NCI-H510A (cell line): ENCODE measurements around the gene CST2.
"Not testable (repeated sequence)": the region's sequence is repeated elsewhere in the genome, so short reads cannot be mapped to it uniquely, and the experiment has no call there.

ENCODE experiments used
- DNase-seq: peaks from one replicate; lab custom pipeline; 2025; lab: John Stamatoyannopoulos, UW

CST2 gene, protein sequence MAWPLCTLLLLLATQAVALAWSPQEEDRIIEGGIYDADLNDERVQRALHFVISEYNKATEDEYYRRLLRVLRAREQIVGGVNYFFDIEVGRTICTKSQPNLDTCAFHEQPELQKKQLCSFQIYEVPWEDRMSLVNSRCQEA

DNA sequence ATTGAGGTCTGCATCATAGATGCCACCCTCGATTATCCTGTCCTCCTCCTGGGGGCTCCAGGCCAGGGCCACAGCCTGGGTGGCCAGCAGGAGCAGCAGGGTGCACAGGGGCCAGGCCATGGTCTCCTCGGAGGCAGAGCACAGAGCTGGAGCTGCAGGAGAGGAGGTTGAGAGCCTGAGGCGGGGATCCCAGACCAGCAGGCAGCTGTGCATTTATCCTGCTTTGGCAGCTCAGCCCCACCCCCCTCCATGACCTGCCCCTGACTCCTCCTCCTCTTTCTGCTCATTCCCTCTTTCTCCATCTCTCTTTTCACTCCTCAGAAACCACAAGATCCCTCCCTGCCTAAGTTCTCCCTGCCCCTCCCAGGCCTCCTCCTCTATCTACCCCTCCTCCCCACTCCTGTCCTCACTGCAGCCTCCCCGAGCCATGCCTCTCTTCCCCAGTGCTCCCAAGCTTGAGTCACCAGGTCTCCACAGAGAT lies at the start of gene CST2:
Gene CST2 (minus strand): TSS at position 189 of the 481 bp plus-strand sequence. CDS start 69 bp downstream, at position 120.
- DNase-seq = no peak

DNA sequence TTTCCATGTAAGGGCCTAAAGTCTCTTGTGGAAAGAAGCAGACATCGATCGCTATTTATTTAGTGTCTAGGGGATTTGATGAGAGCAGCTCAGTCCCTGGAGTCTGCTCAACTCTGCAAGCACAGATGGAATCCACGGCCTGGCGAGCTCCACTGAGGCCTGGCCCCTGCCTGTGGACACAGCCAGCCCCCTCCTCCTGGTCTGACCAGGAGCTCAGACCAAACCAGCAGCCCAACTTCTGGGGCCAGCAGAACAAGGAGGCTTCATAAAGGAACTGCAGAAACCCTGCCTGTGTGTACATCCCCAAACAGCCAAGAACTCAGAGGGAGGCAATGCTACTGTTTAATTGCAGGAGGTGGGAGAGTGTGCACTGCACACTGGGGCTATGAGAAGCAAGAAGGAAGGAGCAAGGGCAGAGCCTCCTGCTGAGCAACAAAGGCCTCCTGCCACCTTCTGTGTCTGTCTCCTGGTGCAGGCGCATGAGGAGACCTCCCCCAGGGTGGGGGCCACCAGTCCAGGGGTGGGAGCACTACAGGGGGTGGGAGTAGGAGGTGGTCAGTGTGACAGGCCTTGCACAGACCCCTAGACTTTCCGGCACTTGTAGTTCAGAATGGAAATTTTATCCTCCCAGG lies 49.2 kb upstream of the CST2 start:
- DNase-seq = no peak

DNA sequence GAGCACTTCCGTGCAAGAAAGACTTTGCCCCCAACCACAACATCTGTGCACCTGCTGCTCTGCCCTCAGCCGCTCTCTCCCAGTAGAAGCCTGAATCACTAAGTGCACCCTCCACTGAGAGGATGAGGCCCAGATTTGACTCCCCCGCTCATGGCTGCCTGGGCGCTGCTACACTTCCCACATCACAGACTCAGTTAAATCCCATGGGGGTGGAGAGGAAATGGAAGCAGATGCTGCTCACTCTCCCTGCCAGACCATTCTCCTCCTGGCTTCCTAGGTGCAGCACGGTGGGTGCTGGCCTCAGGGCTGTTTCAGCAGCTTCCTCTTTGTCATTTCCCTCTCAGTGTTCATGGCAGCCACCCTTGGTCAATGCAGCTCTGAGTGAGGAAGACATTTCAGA lies 48.2 kb upstream of the CST2 start:
- no peak for DNase-seq

DNA sequence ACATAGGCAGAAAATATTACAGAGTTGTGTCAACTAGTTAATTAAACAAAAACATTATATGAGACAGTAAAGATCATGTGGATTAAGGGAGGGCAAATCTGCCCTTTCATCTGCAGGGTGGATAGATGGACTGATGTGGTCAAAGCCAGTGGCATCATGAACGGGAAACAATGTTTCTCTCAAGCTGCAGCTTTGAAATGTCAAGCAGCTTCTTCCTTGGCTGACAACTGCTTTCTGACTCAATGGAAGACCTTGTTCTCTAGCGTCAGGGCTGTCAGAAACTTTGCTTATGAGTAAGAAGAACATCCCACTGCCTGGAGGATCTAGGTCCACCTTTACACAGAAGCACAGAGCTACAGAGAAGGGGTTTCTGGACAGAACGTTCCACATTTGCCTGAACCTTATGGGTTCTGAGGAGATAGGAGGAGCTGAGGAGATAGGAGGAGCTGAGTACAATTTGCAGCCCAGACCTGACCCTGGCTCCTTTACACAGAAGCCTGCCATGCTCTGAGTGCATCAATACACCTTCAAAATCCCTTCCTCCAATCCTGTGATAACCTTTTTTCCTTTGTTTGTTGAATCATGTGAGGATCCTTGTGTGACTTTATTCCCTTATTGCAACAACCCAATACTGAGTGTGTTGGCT lies 47.0 kb upstream of the CST2 start:
- DNase-seq = no peak

DNA sequence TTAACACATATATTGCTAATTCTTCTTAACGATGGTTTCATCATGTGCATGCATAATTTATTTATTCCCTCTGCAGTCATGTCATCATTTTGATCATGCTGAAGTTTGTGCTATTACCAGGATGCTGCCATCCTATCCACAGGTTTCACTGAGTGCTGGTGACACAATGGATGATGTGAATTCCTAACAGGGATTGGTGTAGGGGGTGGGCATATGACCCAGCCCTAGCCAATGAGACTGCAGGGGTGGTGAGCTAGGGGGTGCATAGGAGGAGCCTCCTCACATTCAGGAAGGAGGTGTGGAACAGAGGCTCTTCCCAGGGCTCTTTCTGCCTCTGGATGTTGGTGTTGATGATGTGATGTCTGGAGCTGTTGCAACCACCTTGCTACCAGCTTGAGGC lies 45.5 kb upstream of the CST2 start:
- DNase-seq = no peak

DNA sequence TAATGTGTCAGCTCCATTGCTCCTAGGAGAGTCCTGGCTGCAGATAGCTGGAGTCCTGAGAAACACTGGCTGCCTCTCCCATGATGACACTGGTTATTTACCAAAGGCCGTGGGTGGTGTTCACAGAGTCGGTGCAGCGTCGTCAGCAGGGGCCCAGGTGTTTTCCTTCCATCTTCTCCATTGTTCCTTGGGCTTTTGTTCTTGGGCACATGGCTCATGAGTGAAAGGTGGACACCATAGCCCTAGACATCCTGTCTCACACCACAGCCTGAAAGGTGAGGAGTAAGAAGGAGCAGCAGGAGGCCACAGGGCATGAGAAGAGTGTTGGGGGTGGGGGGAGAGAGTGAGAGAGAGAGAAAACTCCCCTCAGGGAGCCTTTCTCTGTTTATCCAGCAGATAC lies 43.9 kb upstream of the CST2 start:
- DNase-seq = no peak

DNA sequence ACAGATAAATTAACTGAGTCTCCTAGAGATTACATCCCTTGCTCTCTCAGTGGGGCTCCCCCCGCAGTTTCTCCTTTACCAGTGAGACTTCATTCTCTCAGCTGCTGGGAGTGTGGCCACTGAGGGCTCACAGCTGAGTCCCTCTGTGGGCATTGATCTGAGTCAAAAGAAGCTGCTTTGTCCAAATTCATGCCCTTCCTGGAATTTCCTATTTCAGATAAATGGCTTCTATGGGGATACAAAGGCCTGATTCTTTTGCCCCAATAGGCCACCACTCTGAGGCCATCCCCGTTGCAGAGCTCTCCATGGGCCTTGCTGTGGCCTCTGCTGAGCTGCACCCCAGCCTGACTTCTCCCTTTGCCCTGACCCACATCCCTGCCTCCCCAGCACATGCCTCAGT lies 43.0 kb upstream of the CST2 start:
- no peak for DNase-seq

DNA sequence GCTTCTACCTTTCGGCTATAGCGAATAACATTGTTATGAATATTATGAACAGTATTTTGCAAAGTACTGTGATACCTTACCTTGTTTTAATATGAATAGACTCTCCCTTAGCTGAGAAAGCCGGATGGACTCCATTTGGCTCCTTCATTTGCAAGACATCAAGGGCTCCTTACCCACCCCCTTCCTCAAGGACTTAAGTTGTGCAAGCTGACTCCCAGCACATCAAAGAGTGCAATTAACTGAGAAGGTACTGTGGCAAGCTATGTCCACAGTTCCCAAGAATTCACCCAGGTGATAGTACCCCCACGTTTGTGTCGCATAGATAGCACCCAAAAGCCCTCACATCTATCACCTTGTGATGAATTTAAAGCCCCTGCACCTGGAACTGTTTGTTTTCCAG lies 41.8 kb upstream of the CST2 start:
- no peak for DNase-seq

DNA sequence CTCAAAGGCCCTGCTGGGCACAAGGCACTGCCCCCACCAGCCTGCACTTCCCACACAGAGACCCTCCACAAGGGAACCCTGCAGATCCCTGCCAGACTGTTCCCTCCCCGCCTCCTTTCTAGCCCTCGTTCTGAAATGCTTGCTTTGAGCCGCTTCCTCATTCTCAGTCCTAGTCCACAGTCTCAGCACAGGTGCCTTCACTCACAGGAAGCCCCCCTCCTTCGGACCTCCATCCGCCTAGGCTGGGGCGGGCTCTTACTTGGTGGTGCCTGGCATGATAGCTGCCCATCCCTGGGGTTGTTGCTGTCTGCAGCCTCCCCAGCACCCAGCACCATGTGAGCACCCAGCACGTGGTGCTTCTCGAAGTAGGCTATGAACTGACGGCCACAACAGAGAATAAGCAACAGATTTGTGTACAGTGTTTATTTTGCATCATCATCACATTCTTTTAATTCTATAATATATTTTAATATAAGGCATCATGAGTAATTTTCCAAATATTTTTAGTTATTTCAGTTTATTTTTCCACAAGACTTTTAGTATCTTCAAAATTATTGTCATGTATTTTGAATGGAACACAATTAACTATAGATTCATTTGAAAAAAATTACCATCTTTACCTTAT lies 40.7 kb upstream of the CST2 start:
- DNase-seq = no peak

DNA sequence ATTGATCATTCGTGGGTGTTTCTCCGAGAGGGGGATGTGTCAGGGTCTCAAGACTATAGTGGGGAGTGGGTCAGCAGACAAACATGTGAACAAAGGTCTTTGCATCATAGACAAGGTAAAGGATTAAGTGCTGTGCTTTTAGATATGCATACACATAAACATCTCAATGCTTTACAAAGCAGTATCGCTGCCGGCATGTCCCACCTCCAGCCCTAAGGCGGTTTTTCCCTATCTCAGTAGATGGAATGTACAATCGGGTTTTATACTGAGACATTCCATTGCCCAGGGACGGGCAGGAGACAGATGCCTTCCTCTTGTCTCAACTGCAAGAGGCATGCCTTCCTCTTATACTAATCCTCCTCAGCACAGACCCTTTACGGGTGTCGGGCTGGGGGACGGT lies 34.2 kb upstream of the CST2 start:
- not testable (repeated sequence) for DNase-seq

DNA sequence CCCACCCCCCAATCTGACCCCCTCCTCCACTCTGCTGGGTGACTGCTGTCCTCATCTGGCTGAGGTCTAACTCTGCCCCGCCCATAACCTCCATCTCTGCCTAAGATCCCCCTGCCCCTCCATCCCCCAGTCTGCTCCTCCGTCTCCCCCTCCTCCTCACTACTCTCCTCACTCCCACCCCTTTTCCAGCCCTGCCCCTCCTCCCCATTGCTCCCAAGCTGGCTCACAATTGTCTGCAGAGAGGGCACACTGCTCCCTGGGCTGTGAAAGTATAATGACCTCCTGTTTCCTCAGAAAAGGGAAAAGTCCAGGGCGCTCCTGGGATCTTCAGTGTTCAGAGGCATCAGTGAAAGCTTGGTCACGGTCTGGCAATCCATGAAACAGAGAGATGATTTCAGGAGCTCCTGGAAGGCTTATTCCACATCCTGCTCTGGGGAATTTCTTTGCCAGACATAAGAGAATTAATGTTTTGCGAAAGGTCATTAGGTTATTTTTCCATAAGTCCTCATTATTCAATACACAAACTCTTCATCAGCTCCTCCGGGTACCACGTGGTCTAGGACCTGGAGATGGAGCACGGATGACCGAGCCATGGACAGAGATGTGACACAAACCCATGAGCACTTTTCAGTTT lies 31.6 kb upstream of the CST2 start:
- DNase-seq = no peak

DNA sequence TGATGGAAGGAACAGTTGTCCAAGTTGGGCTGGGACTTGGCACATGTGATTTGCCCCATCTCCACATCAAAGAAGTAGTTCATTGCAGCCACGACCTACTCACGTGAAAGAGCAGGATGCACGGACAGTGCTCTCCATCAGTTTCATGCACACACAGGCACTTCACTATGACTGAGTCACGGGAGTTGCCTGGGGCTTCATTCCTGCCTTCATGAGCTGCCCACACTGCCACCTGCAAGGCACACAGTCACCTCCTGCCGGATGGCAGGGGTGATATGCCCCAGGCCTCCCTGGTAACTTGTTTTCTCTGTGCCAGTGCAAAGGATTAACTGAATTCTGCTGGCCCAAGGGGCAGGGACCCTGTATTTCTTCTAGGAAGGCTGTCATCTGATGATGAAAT lies 30.2 kb upstream of the CST2 start:
- DNase-seq = no peak

DNA sequence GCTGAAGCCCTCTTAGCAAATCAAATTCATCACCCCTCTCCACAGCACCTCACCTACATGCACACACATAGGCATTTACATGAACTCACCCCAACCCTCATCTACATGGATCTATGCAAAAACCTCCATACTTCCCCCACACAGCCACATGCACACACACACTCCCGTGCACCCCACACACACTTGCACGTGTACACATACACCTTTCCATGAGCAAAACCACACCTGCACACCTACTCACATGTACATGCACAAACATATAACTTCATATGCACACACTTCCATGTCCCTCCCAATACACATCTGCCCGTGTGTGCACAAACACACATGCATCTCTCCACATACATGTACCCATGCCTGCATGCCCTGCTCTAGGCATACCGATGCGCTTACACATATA lies 29.7 kb upstream of the CST2 start:
- DNase-seq = no peak

DNA sequence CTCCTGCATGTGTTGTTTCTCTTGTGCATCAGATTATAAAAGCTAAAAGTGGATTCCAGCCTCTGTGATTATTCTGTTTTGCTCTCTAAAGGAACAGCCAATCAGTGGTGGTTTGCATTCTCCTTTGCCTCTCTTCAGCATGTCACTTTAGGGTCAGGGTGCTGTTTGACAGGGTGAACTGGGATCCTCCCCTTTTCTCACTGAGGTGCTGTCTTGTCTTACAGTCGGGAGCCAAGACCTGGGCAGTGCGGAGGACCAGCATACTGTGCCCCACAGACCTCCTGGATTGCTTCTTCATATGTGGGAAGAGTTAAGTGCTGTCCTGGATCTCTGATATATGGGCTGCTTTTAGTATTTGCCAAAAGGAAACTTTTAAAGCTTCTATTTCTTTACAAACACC lies 15.2 kb upstream of the CST2 start:
- DNase-seq = no peak

DNA sequence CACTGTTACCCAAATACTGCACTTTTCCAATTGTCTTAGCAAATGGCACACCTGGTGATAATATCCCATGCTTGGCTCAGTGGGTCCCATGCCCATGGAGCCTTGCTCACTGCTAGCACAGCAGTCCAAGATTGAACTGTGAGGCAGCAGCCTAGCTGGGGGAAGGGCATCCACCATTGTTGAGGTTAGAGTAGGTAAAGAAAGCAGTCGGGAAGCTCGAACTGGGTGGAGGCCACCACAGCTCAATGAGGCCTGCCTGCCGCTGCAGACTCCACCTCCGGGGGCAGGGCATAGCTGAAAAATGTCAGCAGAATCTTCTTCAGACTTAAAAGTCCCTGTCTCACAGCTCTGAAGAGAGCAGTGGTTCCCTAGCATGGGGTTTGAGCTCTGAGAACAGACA lies 9.2 kb upstream of the CST2 start:
- DNase-seq = no peak

DNA sequence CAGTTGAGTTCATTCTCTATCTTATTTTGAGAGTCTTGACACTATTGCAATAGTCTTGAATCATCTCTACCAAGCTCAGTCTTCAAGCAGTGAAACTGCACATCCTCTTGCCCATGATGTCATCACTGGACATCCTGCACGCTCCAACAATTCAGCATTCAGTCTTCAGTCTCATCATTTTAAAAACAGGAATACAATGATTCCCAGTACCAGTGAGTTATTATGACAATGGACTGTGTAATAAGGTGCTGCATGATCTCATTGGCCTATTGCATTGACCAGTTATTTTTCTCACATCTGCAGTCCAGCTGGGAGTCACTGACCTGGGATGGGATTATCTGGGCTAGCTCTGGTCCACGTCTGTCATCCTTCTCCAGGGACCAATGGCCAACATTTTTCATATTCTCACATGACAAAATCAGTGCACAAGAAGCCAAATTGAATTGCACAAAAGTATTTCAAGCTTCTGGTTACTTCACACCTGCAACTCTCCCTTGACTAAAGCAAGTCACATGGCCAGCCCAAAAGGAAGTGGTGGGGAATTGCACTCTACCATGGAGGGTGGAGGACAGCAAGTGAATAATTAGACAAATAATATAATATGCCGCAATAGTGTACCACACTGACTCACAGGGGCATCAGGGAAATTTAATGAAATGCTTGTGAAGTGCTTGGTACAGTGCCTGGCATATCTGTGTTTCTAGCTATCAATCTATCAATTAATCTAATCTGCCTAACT lies 6.4 kb upstream of the CST2 start:
- DNase-seq = no peak

DNA sequence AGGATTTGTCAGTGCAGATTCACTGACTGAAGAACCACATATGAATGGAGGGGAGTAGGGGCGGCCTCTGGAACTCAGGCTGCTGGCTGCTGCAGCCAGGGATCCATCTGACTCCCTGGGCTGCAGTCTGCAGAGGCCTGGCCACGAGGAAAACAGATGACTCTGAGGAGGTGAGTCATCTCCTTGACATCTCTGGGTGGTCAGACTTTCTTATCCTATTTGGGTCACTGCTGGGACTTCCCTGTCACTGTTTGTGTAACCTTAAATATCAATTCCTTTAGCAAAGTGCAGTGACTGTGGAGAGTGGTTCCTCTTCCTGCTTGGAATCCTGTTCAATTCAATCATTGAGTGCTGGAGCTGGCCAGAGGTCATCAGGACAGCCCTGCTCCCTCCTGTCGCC lies 5.4 kb upstream of the CST2 start:
- DNase-seq = not testable (repeated sequence)

DNA sequence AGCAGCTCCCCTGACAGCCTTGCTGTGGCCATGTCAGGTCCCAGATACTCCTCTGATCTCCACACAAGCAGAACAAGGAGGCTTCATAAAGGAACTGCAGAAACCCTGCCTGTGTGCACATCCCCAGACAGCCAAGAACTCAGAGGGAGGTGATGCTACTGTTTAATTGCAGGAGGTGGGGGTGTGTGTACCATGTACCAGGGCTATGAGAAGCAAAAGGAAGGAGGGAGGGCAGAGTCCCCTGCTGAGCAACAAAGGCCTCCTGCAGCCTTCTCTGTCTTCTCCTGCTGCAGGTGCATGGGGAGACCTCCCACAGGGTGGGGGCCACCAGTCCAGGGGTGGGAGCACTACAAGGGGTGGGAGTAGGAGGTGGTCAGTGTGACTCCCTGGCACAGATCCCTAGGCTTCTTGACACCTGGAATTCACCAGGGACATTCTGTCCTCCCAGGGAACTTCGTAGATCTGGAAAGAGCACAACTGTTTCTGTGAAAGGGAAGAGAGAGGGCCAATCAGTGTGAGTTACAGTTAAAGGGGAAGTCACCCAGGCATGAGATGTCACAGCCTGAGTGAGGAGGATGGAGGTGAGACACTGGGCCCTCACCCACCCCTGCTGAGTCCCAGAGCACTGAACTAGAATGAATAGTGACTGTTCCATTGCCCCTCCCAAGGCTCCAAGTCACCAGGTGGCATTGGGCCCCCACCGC lies 2.8 kb downstream of the CST2 start:
- no peak for DNase-seq

DNA sequence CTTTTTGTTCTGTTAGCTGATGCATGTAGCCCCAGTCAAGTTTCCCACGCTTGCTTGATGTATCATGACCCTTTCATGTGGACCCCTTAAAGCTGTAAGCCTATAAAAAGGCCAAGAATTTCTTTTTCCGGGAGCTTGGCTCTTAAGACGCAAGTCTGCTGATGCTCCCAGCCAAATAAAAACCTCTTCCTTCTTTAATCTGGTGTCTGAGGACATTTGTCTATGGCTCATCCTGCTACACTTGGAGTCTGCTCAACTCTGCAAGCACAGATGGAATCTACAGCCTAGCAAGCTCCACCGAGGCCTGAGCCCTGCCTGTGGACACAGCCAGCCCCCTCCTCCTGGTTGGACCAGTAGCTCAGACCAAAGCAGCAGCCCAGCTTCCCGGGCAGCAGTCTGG lies 3.4 kb downstream of the CST2 start:
- DNase-seq = no peak

DNA sequence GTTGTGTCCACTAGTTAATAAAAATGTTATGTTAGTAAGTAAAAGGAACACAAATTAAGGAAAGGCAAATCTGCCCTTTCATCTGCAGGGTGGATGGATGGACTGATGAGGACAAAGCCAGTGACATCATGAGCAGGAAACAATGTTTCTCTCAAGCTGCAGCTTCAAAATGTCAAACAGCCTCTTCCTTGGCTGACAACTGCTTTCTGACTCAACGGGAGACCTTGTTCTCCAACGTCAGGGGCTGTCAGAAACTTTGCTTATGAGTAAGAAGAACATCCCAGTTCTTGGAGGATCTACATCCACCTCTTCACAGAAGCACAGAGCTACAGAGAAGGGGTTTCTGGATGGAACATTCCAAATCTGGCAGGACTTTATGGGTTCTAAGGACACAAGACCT lies 6.0 kb downstream of the CST2 start:
- no peak for DNase-seq

DNA sequence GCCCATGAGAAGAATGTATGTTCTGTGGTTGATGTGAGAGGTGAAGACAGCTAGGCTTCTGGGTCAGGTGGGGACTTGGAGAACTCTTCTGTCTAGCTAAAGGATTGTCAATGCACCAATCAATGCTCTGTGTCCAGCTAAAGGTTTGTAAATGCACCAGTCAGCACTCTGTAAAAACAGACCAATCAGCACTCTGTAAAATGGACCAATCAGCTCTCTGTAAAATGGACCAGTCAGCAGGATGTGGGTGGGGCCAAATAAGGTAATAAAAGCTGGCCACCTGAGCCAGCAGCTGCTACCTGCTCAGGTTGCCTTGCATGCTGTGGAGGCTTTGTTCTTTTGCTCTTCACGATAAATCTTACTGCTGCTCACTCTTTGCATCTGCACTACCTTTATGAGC lies 15.0 kb downstream of the CST2 start:
- DNase-seq = not testable (repeated sequence)
